Measurements from ENCODE around the gene RTP5.

Gene RTP5

DNA sequence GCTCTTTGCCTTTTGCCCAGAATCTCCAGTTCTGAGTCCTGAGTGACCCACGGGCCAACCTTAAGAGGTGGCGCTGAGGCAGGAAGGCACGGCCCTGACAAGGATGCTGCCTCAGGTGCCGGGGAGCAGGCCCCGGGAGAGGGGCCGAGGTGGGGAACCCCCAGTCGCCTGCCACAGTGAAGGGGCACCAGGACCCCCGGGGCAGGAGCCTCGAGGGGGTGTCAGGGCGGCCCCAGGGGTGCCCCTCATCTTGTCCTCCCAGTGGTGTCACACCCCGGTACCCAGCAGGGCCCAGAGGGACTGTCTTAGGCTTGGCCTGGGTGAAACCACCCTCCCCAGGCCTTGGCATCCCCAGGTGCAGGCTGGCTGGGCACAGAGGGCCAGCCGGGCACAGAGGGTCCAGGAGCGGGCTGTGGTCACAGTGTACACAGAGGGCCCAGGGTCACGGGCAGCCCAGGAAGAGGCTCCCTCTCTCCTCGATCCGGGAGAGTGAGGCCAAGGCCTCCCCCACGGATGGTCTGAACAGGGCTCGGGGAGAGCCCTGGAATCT, 11.9 kb upstream of the RTP5 start:
- no peak for DNase-seq (ENCODE audit: low read depth in 2 of 2, low spot score in 1 of 2)

DNA sequence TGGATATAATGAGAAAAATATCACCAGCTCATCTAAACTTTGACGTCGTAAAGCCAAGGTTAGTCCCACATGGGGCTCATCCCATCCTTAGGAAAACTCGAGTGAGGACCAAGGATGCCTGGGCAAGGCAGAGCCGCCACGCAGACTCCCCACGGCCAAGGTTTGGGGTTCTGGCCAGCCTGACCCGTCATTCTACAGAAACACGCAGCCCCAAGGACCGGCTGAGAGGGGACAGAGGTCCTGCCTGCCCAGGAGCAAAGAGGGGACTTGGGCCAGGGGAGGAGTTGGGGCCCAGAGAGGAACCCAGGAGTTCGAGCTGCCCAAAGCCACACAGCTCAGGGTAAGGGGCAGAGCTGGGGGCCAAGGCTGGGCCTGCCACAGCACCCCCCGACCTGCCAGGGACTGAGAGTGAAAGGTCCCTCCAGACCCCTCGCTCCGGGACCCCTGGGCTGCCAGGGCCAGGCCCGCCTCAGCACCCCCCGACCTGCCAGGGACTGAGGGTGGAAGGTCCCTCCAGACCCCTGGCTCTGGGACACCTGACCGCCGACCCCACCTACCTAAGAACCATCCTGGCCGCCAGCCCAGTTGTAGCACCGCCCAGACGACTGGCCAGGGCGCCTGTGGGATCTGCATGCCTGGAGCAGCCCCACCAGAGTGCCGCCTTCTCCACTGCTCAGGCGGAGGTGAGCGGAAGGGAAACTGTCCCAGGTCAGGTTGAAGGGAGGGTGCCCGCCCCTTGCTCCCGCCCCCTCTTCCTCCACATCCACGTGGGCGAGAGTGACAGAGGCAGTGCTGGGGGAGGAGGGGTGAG, 11.1 kb upstream of the RTP5 start, which contains the start of gene PDCD1:
TSS of gene PDCD1 (minus strand) at position 689 of the 811 bp plus-strand sequence. CDS start at position 633, 56 bp downstream.
- peak; percentile 61 to 73 for DNase-seq (ENCODE audit: low read depth in 2 of 2, low spot score in 1 of 2)

DNA sequence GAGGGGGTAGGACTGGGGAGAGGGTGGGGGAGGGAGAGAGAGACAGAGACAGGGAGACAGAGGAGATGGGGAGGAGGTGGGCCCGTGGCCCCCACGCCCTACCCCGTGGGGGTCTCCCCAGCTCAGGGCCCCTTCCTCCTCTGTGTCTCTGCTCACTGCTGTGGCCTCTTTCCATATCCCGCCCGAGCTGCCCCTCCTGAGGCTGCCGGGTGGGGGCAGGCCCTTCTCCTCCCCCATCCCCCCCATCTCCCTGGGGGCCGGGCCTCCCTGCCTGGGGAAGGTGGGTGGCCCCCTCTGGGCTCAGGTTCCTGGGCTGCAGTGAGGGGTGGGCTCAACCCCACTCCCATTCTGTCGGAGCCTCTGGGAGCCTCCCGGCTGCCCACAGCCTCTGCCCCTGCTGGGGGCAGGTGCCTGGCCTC, 10.5 kb upstream of the RTP5 start:
- DNase-seq (ENCODE audit: low read depth in 2 of 2, low spot score in 1 of 2) = no peak

DNA sequence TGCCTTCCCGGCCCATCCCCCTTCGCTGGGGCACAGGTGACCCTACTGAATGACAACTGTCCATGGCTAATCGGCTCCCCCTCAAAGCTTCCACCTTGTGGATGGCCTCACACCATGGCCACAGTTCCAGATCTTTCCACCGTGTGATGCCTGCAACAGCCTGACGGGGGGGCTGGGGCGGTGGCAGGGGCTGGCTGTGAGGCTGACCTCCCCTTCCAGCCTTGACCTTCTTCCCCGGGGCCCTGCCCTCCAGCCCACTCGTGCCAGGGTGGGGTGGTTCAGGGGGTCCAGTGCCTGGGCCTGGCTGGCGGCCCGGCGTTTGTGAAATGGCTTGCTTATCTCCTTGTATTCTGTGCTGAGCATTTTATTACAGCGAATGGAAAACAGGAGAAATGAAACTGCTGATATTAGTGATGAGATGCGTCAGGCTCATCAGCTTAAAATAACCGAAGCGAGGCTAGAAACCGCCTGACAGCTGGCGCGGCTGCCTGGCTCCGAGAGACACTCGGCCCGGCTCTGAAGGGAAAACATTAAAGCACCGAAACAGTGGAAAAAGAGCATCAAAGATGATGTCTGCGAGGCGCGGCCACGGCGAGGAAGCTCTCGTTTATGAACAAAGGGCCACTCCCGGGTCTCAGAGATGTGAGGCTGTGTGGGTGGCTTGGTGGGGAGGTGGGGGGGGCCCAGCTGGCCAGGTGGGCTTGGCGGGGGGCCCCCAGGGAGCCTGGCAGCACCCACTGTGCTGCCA, 9.9 kb upstream of the RTP5 start:
- DNase-seq (ENCODE audit: low read depth in 2 of 2, low spot score in 1 of 2) = peak; percentile 42 to 67

DNA sequence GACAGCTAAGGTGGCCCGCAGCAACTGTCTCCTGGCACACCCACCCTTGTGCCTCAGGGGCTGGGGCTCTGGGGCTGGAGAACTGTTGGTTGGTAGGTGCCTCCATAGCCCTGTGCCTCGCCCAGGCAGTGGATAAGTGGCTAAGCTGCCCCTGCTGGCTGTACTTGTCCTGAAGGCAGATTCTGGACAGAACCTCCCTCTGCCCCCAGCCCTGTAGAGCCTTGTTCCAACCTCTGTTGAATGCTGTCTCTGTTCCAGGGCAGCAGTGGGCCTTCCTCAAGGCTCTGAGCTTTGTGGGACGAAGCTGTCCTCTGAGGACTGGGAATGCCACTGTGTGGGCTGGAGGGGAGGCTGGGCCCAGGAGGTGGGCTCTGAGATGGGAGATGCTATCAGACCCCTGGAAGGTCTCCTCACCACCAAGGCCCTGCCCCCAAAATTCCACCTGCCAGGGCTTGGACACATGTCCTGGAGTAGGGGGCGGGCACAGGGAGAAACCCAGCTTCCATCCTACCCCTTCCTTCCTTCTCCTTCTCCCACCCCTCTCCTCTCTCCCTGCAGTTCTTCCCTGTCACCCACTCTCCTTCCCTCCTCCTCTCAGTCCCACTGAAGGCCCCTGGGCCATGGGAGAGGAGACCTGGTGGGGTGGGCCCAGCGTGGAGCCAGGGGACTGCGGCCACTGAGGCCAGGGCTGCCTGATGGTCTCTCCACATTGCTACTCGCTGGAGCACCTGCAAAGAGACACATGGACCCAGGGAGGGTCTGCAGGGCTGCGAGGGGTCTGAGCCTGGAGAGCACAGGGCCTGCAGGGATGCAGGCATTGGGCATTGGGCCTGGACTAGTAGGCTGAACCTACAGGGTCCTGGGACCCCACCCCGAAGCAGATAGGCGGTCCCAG, 9.1 kb upstream of the RTP5 start:
- no peak for DNase-seq (ENCODE audit: low read depth in 2 of 2, low spot score in 1 of 2)

DNA sequence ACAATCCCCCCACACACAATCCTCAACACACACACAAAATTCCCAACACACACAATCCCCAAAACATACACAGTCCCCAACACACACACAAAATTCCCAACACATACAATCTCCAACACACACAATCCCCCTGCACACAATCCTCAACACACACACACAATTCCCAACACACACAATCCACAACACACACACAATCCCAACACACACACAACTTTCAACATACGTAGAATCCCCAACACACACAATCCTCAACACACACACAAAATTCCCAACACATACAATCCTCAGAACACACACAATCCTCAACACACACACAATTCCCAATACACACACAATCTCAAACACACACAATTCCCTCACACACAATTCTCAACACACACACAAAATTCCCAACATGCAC, 8.3 kb upstream of the RTP5 start:
- DNase-seq (ENCODE audit: low read depth in 2 of 2, low spot score in 1 of 2) = no peak

DNA sequence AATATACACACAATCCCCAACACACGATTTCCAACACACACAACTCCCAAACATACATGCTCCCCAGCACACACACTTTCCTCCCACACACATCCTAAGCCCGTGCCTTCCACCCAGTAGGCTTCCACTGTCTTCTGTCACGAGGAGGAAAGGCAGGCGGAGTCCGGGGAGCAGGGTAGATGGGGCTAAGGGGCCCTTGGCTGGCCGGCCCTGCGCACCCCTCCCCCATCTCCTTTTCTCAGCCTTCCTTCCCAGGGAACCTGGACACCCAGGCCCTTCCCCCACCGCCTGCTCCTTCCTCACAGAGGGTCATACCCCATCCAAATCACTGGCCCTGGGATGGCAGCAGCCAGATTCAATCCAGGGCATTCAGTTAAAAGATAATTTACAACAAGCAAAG, 7.4 kb upstream of the RTP5 start:
- no peak for DNase-seq (ENCODE audit: low read depth in 2 of 2, low spot score in 1 of 2)

DNA sequence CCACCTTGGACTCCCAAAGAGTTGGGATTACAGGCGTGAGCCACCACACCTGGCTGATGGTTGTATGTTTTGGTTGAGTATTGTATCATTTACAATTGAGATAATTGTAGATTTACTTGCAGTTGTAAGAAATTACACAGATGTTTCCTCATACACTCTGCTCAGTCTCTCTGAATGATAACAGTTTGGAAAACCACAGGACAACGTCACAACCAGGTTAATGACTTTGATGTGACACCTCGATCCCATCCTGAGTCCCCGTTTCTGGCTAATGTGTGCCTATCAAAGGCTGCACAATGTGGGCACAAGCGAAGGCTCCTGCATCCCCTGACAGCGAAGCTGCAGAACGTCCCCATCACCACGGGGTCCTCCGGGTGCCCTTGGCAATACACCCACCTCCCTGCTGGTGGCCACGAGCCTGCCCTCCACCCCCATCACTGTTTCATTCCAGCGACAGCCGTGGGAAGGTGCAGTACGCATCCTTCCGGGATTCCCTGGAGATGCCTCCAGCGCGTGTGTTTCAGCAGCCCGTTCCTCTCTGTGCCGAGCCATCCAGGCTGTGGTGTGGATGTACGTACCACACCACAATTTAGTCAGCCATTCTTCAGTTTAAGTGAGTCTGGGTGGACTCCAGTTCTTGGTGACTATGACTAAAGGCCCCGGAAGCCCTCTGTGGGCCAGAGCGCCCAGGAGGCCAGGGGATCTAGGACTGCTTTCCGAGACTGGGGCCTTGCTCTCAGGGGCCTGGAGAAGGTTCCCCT, 6.6 kb upstream of the RTP5 start:
- no peak for DNase-seq (ENCODE audit: low read depth in 2 of 2, low spot score in 1 of 2)

DNA sequence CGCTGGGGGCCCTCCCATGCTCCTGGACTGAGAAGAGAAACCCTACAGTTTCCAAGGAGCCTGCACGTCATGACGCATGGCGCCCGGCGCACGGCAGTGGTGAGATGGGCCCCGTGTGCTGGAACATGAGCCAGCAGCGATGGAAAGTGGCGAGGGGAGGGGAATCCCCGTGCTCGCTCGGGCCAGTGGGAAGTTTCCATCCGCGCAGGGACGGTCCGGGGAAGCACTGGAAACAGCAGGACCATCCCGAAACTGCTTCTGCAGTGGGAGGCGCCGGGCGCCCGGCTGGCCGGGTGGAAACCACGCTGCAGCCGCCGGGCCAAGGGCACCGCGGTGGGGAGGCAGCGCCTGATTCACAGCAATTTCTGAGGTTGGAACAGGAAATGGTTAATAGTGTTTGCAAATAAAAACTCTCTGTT, 6.0 kb upstream of the RTP5 start:
- peak in 1 of 2 donors; percentile 30 for DNase-seq (ENCODE audit: low read depth in 2 of 2, low spot score in 1 of 2)

DNA sequence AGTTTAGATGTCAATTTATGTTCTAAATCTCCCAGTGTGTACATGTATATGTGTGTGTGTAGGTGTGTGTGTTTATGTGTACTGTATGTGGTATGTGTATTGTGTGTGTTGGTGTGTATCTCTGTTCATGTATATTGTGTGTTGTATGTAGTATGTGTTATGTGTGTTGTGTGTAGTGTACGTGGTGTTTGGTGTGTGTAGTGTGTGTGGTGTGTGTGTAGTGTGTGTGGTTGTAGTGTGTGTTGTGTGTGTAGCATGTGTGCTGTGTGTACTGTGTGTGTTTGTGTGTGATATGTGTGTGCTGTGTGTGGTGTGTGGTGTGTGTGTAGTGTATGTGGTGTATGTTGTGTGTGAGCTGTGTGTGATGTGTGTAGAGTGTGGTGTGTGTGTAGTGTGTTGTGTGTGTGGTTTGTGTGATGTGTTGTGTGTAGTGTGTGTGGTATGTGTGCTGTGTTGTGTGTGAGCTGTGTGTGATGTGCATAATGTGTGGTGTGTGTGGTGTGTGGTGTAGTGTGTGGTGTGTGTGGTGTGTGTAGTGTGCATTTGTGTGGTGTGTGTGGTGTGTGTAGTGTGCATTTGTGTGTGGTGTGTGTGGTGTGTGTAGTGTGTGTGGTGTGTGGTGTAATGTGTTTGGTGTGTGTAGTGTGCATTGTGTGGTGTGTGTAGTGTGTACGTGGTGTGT, 5.2 kb upstream of the RTP5 start:
- no peak for DNase-seq (ENCODE audit: low read depth in 2 of 2, low spot score in 1 of 2)

DNA sequence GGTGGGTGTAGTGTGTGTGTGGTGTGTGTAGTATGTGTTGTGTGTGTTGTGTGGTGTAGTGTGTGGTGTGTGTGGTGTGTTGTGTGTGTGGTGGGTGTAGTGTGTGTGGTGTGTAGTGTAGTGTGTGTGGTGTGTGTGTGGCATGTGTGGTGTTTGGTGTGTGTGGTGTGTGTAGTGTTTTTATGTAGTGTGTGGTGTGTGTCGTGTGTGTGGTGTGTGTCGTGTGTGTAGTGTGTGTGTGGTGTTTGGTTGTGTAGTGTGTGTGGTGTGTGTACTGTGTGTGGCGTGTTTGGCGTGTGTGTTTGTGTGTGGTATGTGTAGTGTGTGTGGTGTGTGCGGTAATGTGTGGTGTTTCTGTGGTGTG, 4.7 kb upstream of the RTP5 start:
- no peak for DNase-seq (ENCODE audit: low read depth in 2 of 2, low spot score in 1 of 2)

DNA sequence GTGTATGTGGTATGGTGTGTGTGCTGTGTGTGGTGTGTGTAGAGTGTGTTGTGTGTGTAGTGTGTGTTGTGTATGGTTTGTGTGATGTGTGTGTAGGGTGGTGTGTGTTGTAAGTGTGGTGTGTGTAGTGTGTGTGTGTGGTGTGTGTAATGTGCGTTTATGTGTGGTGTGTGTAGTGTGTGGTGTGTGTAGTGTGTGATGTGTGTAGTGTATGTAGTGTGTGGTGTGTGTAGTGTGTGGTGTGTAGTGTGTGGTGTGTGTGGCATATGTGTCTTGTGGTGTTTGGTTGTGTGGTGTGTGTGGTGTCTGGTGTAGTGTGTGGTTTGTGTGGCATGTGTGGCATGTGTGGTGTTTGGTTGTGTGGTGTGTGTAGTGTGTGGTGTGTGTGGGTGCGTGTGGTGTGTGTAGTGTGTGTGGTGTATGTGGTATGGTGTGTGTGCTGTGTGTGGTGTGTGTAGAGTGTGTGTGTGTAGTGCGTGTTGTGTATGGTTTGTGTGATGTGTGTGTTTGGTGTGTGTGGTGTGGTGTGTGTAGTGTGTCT, 4.0 kb upstream of the RTP5 start:
- DNase-seq (ENCODE audit: low read depth in 2 of 2, low spot score in 1 of 2) = no peak

DNA sequence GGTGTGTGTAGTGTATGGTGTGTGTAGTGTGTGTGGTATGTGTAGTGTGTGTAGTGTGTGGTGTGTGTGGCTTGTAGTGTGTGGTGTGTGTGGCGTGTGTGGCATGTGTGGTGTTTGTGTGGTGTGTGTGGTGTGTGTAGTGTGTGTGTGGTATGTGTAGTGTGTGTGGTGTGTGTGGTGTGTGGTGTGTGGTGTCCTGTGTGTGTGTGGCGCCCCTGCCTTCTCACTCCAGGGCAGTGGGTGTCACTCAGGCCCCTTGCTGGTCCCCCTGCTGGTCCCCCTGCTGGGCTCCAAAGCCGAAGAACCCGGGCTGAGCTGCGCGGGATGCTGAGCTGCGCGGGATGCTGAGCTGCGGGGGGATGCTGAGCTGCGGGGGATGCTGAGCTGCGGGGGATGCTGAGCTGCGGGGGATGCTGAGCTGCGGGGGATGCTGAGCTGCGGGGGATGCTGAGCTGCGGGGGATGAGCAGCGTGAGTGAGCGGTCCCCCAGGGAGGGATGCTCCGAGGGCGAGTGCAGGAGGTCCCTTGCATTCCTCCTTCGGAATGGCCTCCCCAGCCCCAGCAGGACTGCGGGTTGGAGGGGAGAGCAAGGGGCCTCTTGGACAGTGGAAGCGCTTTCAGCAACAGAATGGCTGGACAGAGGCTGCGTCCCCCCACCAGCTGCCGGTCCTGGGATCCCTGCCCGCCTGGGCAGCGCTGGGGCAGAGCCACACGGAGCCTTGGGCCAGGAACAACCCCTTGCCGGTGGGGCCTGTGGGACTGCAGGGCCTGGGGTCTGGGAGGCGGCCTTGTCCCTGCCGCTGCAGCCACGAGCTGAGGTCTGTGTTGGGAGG, 3.4 kb upstream of the RTP5 start:
- no peak for DNase-seq (ENCODE audit: low read depth in 2 of 2, low spot score in 1 of 2)

DNA sequence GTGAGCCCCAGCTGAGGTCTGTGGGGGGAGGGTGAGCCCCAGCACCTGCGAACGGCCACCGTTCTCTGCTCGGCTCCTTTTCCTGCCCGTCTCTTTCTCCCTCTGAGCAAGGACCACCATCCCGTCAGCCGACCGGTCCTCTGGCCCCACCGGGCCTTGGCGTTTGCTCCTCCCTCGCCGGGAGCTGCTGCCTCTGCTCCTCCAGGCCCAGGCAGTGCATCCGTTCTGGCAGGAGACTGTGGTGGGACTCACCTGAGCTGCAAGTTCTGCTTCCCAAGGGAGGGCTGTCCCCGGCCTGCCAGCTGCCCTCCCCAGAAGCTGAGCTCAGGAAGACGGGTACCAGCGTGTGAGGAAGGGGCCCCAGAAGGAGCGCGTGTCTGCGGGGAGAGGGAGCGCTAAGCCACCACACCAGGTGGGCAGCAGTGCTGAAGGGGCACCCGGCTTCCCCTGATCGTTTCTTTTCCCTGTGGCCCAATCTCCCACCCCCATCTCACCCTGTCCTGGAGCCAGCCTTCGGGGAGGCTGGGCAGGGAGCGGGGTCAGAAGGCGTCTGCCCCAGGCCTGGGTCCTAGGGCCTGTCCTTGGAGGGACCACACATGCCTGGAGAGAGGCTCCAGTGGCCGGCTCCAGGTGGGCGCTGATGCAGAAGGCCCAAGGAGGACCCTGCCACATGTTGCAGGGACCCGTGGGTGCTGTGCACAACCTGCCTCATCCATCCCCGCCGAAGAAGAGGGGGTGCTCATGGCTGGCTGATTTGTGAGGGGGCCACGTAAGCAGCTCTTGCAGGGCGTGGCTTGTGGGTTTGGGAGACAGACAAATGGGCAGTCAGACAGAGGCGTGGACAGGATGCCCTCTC, 2.5 kb upstream of the RTP5 start:
- no peak for DNase-seq (ENCODE audit: low read depth in 2 of 2, low spot score in 1 of 2)

DNA sequence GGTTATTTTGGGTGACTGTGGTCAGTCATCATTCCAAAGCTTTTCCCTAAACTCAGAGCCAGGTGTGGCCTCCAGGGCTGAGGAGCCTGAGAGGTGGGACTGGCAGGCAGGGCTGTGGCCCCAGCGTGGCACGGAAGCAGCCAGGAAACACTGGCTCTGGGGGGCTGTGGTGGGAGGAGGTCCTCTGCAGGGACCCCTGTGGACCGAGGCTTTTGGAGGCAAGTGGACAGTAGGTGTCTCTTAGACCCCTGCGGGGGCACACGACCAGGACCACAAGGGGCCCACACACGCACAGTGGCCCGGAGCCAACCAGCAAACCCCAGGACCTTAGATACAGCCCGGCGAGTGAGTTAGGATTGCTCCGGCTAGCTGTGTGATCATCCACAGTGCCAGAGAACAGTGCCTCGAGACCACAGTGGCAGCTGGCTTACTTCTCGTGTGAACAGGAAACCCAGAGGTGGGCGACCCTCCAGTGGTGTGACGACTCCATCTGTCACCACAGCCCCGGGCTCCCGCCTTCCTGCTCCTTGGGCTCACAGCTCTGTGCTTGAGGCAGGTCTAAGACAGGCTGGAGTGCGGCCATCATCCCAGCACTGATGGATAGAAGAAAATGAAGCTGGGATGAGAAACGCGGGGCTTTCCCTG, 1.6 kb upstream of the RTP5 start:
- DNase-seq (ENCODE audit: low read depth in 2 of 2, low spot score in 1 of 2) = peak; percentile 46 to 65

DNA sequence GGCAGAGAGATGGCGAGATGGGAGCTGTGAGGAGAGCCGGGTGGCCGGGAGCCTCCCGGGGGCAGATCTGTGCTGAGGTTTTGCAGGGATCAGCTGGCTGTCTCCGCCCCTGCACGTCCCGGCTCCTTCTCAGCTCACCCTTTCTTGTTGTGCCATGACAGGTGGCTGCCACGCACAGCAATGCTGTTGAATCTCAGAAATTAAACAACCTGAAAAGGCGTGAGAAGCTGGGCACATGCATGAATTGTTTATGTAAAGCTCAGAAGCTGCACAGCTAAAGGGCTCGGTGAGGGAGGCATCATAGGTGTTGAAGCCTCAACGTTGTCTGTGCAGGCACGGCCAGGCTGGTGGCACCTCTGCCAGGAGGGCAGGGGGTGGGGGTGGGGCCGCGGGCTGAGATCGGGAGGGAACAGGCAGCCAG, 858 bp upstream of the RTP5 start:
- no peak for DNase-seq (ENCODE audit: low read depth in 2 of 2, low spot score in 1 of 2)

DNA sequence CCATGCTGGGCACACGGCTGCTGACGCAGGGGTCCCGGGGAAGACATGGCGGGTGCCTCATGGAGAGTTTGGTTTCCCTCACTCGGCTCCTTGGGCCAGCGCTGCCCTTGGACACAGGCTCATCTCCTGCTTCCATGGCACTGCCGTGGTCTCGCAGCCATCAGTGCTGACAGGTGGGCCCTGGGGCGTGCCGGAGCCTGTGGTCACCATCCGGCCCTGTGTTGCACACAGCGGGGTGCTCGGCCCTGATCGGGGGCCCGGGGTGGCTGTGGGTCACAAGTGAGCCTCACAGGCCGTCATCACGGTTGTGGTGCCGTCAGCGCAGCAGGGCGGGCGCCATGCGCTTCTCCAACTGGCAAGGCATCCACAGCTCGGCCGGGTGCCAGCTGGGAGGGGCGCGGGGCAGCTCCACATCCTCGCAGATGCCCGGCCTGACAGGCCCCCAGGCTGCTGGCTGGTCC, 582 bp downstream of the RTP5 start:
- no peak for DNase-seq (ENCODE audit: low read depth in 2 of 2, low spot score in 1 of 2)

Measured in stimulated activated CD8-positive, alpha-beta memory T cell treated with anti-CD3 and anti-CD28 coated beads, Interleukin-4, amount 100 ng/mL, for 4 hours (primary cell).